ENCODE data around the gene TROAP.
"Not testable (repeated sequence)": the region's sequence is repeated elsewhere in the genome, so short reads cannot be mapped to it uniquely, and the experiment has no call there.

TROAP gene

DNA sequence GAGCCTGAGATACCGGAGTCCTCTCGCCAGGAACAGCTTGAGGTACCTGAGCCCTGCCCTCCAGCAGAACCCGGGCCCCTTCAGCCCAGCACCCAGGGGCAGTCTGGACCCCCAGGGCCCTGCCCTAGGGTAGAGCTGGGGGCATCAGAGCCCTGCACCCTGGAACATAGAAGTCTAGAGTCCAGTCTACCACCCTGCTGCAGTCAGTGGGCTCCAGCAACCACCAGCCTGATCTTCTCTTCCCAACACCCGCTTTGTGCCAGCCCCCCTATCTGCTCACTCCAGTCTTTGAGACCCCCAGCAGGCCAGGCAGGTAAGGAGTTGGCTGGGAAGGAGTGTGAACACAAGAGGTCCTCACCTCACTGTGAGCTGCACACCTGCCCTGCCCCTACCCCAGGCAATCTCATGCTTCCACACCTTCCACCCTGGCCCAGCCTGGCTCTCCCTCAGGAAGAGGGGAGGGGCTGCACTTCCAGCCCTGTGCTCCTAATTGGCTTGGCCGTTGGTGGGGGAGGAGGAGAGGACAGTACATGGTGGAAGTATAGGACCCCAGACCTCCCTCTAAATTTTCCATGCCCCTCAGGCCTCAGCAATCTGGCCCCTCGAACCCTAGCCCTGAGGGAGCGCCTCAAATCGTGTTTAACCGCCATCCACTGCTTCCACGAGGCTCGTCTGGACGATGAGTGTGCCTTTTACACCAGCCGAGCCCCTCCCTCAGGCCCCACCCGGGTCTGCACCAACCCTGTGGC is 7.8 kb downstream of the TROAP start:
- DNase-seq, result no peak
- no peak for TF ChIP-seq GATA1 (IDR thresholded peaks at IDR 0.05; ENCODE audit: low read depth, low read length)

DNA sequence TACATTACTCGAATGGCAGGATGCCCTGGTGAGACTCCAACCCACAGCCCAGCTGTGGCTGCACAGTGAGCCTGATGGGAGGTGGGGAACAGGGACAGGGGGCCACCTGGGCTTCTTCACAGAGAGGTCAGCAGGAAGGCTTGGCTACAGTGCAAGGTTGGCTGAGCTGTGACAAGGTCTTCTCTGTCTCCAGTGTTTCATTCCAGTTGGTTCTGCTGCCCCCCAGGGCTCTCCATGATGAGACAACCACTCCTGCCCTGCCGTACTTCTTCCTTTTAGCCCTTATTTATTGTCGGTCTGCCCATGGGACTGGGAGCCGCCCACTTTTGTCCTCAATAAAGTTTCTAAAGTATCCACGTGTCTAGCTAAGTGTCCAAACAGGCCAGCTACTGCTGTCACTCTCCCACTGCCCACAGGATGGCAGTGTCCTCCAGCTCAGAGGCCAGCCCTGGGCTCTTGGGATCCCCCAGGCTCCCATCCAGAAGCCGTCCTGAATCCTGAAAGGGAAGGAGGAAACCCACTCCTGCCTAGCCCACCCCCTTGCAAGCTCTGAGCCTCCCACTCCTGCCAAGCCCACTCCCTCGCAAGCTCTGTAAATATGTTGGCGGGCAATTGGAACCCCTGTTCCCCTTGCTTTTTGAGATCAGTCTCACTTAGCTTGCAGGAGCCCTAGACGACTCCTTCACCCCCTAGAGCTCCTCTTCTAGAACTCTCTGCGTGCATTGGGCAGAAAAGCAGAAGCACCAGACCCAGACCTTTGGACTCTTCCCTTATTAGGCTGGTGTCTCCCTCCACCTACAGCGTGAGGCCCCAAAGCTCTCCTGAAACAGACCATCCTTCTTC is 8.5 kb downstream of the TROAP start:
- TF ChIP-seq POLR2A (IDR thresholded peaks at IDR 0.05; ENCODE audit: low read length) (no peak), GATA1 (IDR thresholded peaks at IDR 0.05; ENCODE audit: low read depth, low read length) (no peak)

GRCh38 chr12:49332441-49332861 is 9.4 kb downstream of the TROAP start:
- TF ChIP-seq POLR2A (IDR thresholded peaks at IDR 0.05; ENCODE audit: low read length), result no peak
- no peak for TF ChIP-seq GATA1 (IDR thresholded peaks at IDR 0.05; ENCODE audit: low read depth, low read length)

More for the DNA sequence above, 8.5 kb downstream of the TROAP start:
- peak; percentile 50 for DNase-seq

DNA sequence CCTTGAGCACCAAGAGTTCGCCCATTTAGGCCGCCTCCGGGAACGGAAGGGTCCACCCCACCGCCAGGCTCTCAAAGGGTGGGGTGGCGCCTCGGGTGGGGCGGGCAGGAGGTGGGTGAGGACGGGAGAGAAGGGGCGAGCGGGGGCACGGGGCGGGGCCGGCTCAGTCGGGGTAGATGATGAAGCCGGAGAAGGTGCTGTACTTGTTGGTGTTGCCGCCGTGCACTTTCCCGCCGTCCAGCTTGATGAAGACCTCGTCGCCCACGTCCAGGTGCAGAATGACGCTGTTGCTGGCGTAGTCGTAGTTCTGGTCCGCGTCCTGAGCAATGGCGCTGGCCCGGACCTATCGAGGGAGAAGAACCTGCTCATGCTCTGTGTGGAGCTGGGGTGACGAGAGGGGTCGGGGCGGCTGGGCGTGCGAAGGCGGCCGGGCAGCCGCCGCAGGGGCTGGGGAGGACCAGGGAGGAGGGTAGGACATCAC is 9.9 kb downstream of the TROAP start:
- TF ChIP-seq GATA1 (IDR thresholded peaks at IDR 0.05; ENCODE audit: low read depth, low read length) (no peak), POLR2A (IDR thresholded peaks at IDR 0.05; ENCODE audit: low read length) (no peak)
- peak in 1 of 2 experiments; percentile 23 for DNase-seq

More at GRCh38 chr12:49332441-49332861, 9.4 kb downstream of the TROAP start:
- no peak for DNase-seq

DNA sequence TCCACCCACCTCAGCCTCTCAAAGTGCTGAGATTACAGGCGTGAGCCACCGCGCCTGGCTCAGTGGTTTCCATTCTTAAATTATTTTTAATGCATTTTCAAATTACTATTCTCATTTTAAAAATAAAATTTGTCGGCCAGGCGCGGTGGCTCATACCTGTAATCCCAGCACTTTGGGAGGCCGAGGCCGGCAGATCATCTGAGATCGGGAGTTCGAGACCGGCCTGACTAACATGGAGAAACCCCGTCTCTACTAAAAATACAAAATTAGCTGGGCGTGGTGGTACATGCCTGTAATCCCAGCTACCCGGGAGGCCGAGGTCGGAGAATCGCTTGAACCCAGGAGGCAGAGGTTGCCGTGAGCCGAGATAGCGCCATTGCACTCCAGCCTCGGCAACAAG is 10.7 kb downstream of the TROAP start:
- not testable (repeated sequence) for DNase-seq

GRCh38 chr12:49334226-49334625 is 11.2 kb downstream of the TROAP start:
- DNase-seq, result no peak
- TF ChIP-seq GATA1 (IDR thresholded peaks at IDR 0.05; ENCODE audit: low read depth, low read length), result no peak
- TF ChIP-seq POLR2A (IDR thresholded peaks at IDR 0.05; ENCODE audit: low read length), result no peak

DNA sequence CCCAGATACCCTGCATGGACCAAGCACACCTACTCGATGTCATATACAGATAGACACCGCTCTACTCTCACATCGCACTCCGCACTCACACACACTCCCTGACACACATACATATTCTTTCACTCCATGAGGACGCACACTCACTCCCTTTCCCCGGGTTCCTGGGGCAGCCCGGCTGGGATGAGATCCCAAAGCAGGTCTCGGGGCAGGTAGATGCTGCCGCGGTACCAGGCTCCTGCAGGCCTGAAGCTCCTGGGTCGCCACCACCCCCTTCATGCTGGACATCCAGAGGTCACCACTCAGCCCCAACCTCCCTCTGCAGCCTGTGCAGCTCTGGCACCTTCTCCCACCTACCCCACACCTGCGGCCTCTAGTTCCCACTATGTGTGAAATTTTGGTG is 11.6 kb downstream of the TROAP start:
- no peak for DNase-seq
- no peak for TF ChIP-seq GATA1 (IDR thresholded peaks at IDR 0.05; ENCODE audit: low read depth, low read length)
- TF ChIP-seq POLR2A (IDR thresholded peaks at IDR 0.05; ENCODE audit: low read length), result no peak

- DNase-seq, result no peak
- TF ChIP-seq GATA1 (IDR thresholded peaks at IDR 0.05; ENCODE audit: low read depth, low read length) (no peak), POLR2A (IDR thresholded peaks at IDR 0.05; ENCODE audit: low read length) (no peak)
Measured at GRCh38 chr12:49335118-49335954, 12.3 kb downstream of the TROAP start.

GRCh38 chr12:49335955-49336644 is 13.0 kb downstream of the TROAP start:
- TF ChIP-seq GATA1 (IDR thresholded peaks at IDR 0.05; ENCODE audit: low read depth, low read length) (no peak), POLR2A (IDR thresholded peaks at IDR 0.05; ENCODE audit: low read length) (no peak)

DNA sequence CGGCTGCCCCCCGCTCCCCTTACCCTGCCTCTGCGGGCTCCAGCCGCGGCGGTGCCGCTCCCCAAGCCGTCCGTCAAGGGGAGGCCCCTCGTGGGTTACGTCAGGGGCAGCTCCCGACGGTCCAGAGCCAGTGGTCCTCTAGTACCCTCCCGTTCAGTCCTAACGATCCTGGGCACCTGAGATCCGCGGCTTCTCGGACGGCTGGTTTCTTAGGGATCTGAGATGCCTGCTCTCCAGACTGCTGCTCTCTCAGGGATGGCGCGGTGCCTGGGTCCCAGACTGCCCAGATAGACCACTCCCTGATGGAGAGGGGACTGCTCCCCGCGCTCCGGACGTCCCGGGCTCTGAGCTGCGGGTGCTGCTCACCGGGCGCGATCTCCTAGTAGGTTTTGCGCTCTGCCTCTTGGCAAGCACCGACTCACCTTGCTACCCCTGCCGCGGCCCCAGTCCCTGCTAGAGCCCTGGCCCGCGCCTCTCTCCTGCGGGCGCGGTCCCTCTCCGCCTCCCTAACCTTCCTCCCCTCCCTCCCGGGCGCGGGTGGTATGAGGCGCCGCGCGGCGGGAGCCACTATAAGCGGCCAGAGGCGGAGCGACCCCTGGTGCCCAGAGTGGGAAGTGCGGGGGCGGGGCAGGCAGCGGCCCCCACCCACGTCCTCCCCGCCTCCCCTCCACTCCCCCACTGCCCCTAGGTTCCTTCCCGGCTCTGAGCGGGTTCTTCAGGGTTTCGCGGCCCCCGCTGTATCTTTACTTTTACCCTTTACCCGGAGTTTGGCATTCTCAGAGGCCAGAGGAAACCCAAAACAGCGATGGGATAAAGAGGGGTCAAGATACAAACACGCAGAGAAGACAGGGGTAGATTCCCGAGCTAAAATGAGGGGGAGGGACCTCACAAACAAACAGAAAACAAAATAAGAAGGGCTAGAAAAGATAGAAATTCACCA is 13.9 kb downstream of the TROAP start, which contains the start of gene C1QL4:
Gene C1QL4 (minus strand): TSS at position 544 of the 940 bp plus-strand sequence. CDS start 711 bp downstream, outside the sequence.
- TF ChIP-seq GATA1 (IDR thresholded peaks at IDR 0.05; ENCODE audit: low read depth, low read length) (no peak), POLR2A (IDR thresholded peaks at IDR 0.05; ENCODE audit: low read length) (no peak)
- peak; percentile 79 to 88 for DNase-seq

More at GRCh38 chr12:49335955-49336644, 13.0 kb downstream of the TROAP start:
- peak in 1 of 2 experiments; percentile 18 for DNase-seq

DNA sequence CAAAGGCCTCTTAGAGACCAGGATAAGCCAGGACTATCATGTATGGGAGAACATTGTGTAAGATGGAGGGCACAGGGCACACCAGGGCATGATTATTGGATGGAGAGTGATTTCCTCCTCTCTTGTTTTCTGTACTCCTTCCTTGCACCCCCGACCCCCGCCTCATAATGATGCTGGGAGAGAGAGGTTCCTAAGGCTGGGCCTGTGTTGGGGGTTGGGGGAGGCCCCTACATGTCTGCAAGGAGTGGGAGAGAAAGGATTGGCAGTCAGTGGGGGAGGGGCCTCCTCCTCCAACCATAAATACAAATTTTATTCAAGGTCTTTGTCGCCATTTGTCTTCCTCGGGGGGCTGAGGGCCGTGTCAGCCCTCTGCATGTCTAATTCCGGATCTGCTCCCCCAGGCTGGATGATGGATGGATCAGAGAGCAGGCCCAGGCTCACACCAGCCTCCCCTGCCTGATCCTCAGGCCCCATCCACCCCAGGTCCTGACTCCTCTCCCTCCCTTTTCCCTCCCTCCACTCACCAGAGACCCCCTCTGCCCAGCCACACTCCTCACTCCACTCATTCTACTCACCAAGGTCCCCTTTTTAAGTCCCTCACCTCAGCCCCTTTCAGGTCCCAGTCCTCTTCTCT is 15.9 kb downstream of the TROAP start:
- no peak for TF ChIP-seq GATA1 (IDR thresholded peaks at IDR 0.05; ENCODE audit: low read depth, low read length)
- no peak for TF ChIP-seq POLR2A (IDR thresholded peaks at IDR 0.05; ENCODE audit: low read length)
- DNase-seq, result no peak

DNA sequence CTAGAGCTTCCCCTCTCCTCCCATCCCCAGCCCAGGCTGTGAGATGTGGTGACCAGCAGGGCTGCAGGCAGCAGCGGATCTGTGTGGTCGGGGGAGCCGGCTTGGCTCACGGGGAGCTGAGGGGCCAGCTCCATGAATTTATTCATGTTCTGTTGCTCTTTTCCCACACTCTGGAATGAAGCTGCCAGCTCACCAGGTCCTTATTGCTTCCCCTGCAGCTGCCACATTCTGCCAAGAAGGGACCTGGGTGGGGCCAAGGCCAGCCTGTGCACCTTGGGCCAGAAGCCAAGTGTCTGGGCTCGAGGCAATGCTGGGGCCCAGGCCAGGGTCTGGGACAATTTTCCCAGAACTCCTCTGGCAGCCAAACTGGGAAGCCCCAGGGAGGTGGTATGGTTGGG is 16.4 kb downstream of the TROAP start:
- peak in 1 of 2 experiments; percentile 13 for DNase-seq
- no peak for TF ChIP-seq GATA1 (IDR thresholded peaks at IDR 0.05; ENCODE audit: low read depth, low read length)
- no peak for TF ChIP-seq POLR2A (IDR thresholded peaks at IDR 0.05; ENCODE audit: low read length)

All from erythroblast (primary cell).